Hepatocyte (in vitro differentiated cells): ENCODE data around the gene LHB.
"Not testable (repeated sequence)": the region's sequence is repeated elsewhere in the genome, so short reads cannot be mapped to it uniquely, and the experiment has no call there.

Experiments
- CTCF ChIP-seq: fragments of 200-600 bp; sonication (generic); IDR thresholded peaks from 2 replicates; pipeline ENCODE4 v1.5.1; 2016; ENCODE audit warnings: antibody characterized with exemption, mild to moderate bottlenecking; ENCODE audit not compliant: poor library complexity
- EZH2 ChIP-seq: fragments of 200-600 bp; sonication (generic); IDR thresholded peaks from 2 replicates; pipeline ENCODE4 v1.6.1; 2016; ENCODE audit warnings: antibody characterized with exemption, mild to moderate bottlenecking, borderline replicate concordance

GRCh38 chr19:49030323-49030722 lies 13.4 kb upstream of the LHB start:
- not testable (repeated sequence) for TF ChIP-seq EZH2, CTCF
